GM12865 (cell line): ENCODE measurements around the gene HCFC2.

Experiments used
- DNase-seq: peaks from one replicate; pipeline ENCODE4 v3.0.0; 2010; ENCODE audit warnings: low read depth
- H3K4me3 ChIP-seq: 2 replicates; pipeline ENCODE4 v1.5.1; 2011; ENCODE audit warnings: mild to moderate bottlenecking, low read depth, low read length, control low read depth
- TF ChIP-seq, protein P1 (sequence below): IDR thresholded peaks from 2 replicates; pipeline ENCODE4 v1.5.1; 2011; ENCODE audit warnings: low read length, control low read depth, low read depth, inconsistent platforms; ENCODE audit not compliant: insufficient read depth; ENCODE audit errors: missing control alignments

The HCFC2 gene

GRCh38 chr12:104050436-104050835 is 13.9 kb upstream of the HCFC2 start:
- no peak for DNase-seq
- TF ChIP-seq, protein P1, sequence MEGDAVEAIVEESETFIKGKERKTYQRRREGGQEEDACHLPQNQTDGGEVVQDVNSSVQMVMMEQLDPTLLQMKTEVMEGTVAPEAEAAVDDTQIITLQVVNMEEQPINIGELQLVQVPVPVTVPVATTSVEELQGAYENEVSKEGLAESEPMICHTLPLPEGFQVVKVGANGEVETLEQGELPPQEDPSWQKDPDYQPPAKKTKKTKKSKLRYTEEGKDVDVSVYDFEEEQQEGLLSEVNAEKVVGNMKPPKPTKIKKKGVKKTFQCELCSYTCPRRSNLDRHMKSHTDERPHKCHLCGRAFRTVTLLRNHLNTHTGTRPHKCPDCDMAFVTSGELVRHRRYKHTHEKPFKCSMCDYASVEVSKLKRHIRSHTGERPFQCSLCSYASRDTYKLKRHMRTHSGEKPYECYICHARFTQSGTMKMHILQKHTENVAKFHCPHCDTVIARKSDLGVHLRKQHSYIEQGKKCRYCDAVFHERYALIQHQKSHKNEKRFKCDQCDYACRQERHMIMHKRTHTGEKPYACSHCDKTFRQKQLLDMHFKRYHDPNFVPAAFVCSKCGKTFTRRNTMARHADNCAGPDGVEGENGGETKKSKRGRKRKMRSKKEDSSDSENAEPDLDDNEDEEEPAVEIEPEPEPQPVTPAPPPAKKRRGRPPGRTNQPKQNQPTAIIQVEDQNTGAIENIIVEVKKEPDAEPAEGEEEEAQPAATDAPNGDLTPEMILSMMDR: no peak
- H3K4me3 ChIP-seq: no peak overlapping the region

DNA sequence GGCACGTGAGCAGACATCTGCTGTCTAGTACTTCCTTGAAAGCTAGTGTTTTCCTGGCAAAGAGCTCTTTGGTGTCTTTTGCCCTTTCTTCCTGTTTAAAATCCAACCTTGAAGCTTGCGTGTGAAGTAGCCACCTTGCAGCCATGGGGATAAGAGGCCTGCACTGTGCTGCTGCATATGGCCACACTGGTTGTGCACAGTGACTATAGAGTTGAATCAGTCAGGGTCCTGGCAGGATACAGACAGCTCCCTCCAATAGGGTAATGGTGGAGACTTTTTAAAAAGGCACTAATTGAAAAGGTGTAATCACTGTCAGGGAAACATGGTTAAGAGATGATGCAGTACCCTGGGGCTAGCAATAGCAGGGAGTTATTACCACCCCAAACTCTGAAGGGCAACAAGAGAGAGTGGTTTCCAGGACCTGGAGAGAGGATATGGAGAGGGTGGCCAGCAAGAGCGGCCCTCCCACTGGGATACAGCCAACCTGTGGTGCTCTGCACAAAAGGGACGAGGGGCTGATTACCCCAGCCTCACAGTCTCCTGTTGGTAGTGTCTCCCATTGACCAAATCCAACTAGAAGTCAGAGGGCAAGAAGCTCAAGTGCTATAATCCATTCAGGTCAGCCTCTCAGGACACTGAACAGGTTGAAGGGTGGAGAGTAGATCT is 9.5 kb upstream of the HCFC2 start:
- H3K4me3 ChIP-seq: no peak overlapping the region
- no peak for DNase-seq
- TF ChIP-seq, protein P1: no peak

GRCh38 chr12:104055686-104056388 is 8.5 kb upstream of the HCFC2 start:
- no peak for DNase-seq
- H3K4me3 ChIP-seq: no peak overlapping the region
- TF ChIP-seq, protein P1: no peak

DNA sequence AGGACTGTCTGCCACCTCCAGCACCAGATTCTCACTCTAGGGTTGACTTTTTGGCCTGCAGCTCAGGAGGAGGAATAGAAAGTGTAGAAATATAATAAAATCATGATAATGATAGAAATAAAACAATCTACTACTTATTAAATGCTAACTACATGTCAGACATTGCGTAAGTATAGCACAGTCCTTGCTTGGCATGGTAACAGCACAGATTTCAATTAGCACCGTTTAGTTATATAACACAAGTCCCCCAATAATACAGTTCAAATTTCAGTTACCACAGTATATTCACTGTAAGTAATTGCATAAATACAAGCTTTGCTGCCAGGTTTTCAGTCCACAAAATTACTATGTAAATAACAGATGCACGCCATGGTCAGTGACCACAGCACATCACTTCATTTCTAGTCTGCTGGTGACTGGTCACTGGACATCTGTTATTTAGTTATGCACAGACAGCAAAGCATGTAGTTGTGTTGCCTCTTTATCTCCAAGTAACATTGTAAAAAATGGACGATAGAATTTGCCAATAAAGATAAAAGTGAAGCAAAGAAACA is 7.8 kb upstream of the HCFC2 start:
- TF ChIP-seq, protein P1: no peak
- no peak for DNase-seq
- no peak overlapping the region for H3K4me3 ChIP-seq

DNA sequence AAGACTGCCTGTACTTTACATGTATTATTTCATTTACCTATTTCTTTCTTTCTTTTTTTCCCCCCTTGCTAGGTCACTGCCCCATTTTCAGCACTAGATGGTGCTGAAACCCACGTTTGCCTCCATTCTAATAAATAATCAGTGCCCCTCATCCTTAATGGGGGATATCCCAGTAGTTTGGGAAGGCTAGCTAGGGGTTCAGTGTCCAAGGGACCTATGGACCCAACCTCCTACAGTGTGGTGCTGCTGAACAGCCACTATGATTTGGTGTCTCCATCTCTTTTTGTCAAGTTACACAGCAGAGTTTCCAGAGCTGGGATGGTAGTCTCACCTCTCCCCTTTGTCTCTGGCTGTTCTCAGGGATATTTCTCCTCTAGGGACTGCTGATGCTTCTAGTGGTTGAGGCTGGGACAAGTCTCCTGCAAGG is 6.5 kb upstream of the HCFC2 start:
- H3K4me3 ChIP-seq: no peak overlapping the region
- TF ChIP-seq, protein P1: peak; percentile 65
- peak; percentile 34 for DNase-seq

- TF ChIP-seq, protein P1: no peak
- H3K4me3 ChIP-seq: no peak overlapping the region
- DNase-seq: no peak
These were observed 5.5 kb upstream of the HCFC2 start for GRCh38 chr12:104058802-104059201.
